Hepatocyte (in vitro differentiated cells): ENCODE results near the gene TIMM22. TPM values are rescaled to one million over a fixed set of nuclear protein-coding genes. Genes with fewer than 3 reads are reported as not detected.

Experiments
- DNase-seq: peaks from one replicate; pipeline ENCODE4 v3.0.0-alpha.2; 2016; ENCODE audit warnings: low spot score
- H2AFZ ChIP-seq: fragments of 200-600 bp; sonication (generic); 2 replicates; pipeline ENCODE4 v1.6.0; 2016; ENCODE audit warnings: antibody characterized with exemption, mild to moderate bottlenecking
- H3K27ac ChIP-seq: fragments of 200-600 bp; sonication (generic); 2 replicates; pipeline ENCODE4 v1.5.1; 2016; ENCODE audit warnings: mild to moderate bottlenecking
- H3K27me3 ChIP-seq: fragments of 200-600 bp; sonication (generic); 2 replicates; pipeline ENCODE4 v1.6.1; 2016
- H3K36me3 ChIP-seq: fragments of 200-600 bp; sonication (generic); replicated peaks from 2 replicates; pipeline ENCODE4 v1.5.1; 2016; ENCODE audit warnings: low read depth; ENCODE audit not compliant: insufficient read depth
- H3K4me1 ChIP-seq: fragments of 200-600 bp; sonication (generic); 2 replicates; pipeline ENCODE4 v1.5.1; 2016; ENCODE audit warnings: mild to moderate bottlenecking, moderate library complexity; ENCODE audit not compliant: insufficient read depth
- H3K4me2 ChIP-seq: fragments of 200-600 bp; sonication (generic); 2 replicates; pipeline ENCODE4 v1.6.0; 2016
- H3K4me3 ChIP-seq: fragments of 200-600 bp; sonication (generic); 2 replicates; pipeline ENCODE4 v1.5.1; 2016; ENCODE audit warnings: mild to moderate bottlenecking
- H3K79me2 ChIP-seq: fragments of 200-600 bp; sonication (generic); 2 replicates; pipeline ENCODE4 v1.6.0; 2017; ENCODE audit warnings: mild to moderate bottlenecking
- H3K9me2 ChIP-seq: fragments of 200-600 bp; sonication (generic); replicated peaks from 2 replicates; pipeline ENCODE4 v1.6.0; 2017; ENCODE audit warnings: mild to moderate bottlenecking; ENCODE audit not compliant: insufficient read depth
- H3K9me3 ChIP-seq: fragments of 200-600 bp; sonication (generic); 2 replicates; pipeline ENCODE4 v1.5.1; 2016; ENCODE audit warnings: low read depth, mild to moderate bottlenecking
- H4K20me1 ChIP-seq: fragments of 200-600 bp; sonication (generic); 2 replicates; pipeline ENCODE4 v1.6.0; 2016; ENCODE audit warnings: mild to moderate bottlenecking; ENCODE audit not compliant: insufficient read depth, poor library complexity, severe bottlenecking
- CTCF ChIP-seq: fragments of 200-600 bp; sonication (generic); IDR thresholded peaks from 2 replicates; pipeline ENCODE4 v1.5.1; 2016; ENCODE audit warnings: antibody characterized with exemption, mild to moderate bottlenecking; ENCODE audit not compliant: poor library complexity
- EZH2 ChIP-seq: fragments of 200-600 bp; sonication (generic); IDR thresholded peaks from 2 replicates; pipeline ENCODE4 v1.6.1; 2016; ENCODE audit warnings: antibody characterized with exemption, mild to moderate bottlenecking, borderline replicate concordance
- EZH2phosphoT487 ChIP-seq: fragments of 200-600 bp; sonication (generic); IDR thresholded peaks from one replicate; pipeline ENCODE4 v1.6.1; 2018; ENCODE audit warnings: antibody characterized with exemption, mild to moderate bottlenecking, low read depth, moderate library complexity; ENCODE audit not compliant: unreplicated experiment, severe bottlenecking
- WGBS: methylation state at CpG from one replicate; pipeline ENCODE4 v1.1.6; 2016; ENCODE audit warnings: low lambda C conversion rate; ENCODE audit errors: missing lambda C conversion rate; 5-methylcytosine and 5-hydroxymethylcytosine counted together
- polyA plus RNA-seq: library from polyadenylated mRNA; unstranded; fragments of >200 nt; fragmentation: Nextera tagmentation; extraction: Ambion mirVana; gene quantifications from 2 replicates; pipeline ENCODE4 v1.2.1, GENCODE V29; 2016
- total RNA-seq: library from RNA; depleted of rRNA; stranded (reverse); fragments of >200 nt; gene quantifications from 2 replicates; pipeline ENCODE4 v1.2.3, GENCODE V29; 2014

TIMM22 gene
- total and polyA plus RNA-seq, 2 experiments from 2014 or later, result 16.7 to 18.4 TPM

GRCh38 chr17:1026599-1026975 is 29.7 kb downstream of the TIMM22 start:
- H3K36me3 ChIP-seq, result no peaks in the 10 kb centered on the region
- no peak overlapping the region for H2AFZ ChIP-seq
- no peaks in the 10 kb centered on the region for H3K4me1 ChIP-seq
- H3K9me2 ChIP-seq, result no peaks in the 10 kb centered on the region
- no peak overlapping the region for H3K27ac ChIP-seq
- no peaks in the 10 kb centered on the region for H3K79me2 ChIP-seq
- H4K20me1 ChIP-seq, result no peaks in the 10 kb centered on the region
- no peak for DNase-seq
- no peak overlapping the region for H3K4me3 ChIP-seq
- TF ChIP-seq CTCF, result no peak
- no peak for TF ChIP-seq EZH2
- no peak for TF ChIP-seq EZH2phosphoT487
- H3K27me3 ChIP-seq, result no peaks in the 10 kb centered on the region
- WGBS, result 95% methylated on average over 10 of the region's 10 CpGs
- no peak overlapping the region for H3K4me2 ChIP-seq
- H3K9me3 ChIP-seq, result no peaks in the 10 kb centered on the region

- H3K4me3 ChIP-seq, result no peak overlapping the region
- no peak overlapping the region for H3K4me2 ChIP-seq
- no peaks in the 10 kb centered on the region for H3K36me3 ChIP-seq
- H3K27me3 ChIP-seq, result no peaks in the 10 kb centered on the region
- 95% methylated on average over 9 of the region's 9 CpGs for WGBS
- no peaks in the 10 kb centered on the region for H3K9me2 ChIP-seq
- TF ChIP-seq EZH2phosphoT487 (no peak), CTCF (no peak), EZH2 (no peak)
- H2AFZ ChIP-seq, result no peak overlapping the region
- no peaks in the 10 kb centered on the region for H4K20me1 ChIP-seq
- H3K27ac ChIP-seq, result no peak overlapping the region
- no peak for DNase-seq
- no peaks in the 10 kb centered on the region for H3K9me3 ChIP-seq
- no peaks in the 10 kb centered on the region for H3K4me1 ChIP-seq
- no peaks in the 10 kb centered on the region for H3K79me2 ChIP-seq
Observed at GRCh38 chr17:1027044-1027443, 30.1 kb downstream of the TIMM22 start.

GRCh38 chr17:1029196-1029921 is 32.4 kb downstream of the TIMM22 start:
- no peak overlapping the region for H2AFZ ChIP-seq
- DNase-seq, result no peak
- no peak overlapping the region for H3K4me2 ChIP-seq
- H3K4me3 ChIP-seq, result no peak overlapping the region
- H3K79me2 ChIP-seq, result no peaks in the 10 kb centered on the region
- H3K9me2 ChIP-seq, result no peaks in the 10 kb centered on the region
- no peaks in the 10 kb centered on the region for H3K4me1 ChIP-seq
- WGBS, result 84% methylated on average over 29 of the region's 30 CpGs
- H3K36me3 ChIP-seq, result no peaks in the 10 kb centered on the region
- no peak for TF ChIP-seq EZH2phosphoT487
- TF ChIP-seq EZH2, result no peak
- no peak for TF ChIP-seq CTCF
- no peaks in the 10 kb centered on the region for H3K27me3 ChIP-seq
- H4K20me1 ChIP-seq, result peaks cover 2% of the 10 kb centered on the region
- H3K27ac ChIP-seq, result no peak overlapping the region
- H3K9me3 ChIP-seq, result no peaks in the 10 kb centered on the region
